Transverse colon (tissue), 4 donors: ENCODE data around the gene RHNO1. TPM values are rescaled to one million over a fixed set of nuclear protein-coding genes. Genes with fewer than 3 reads are reported as not detected.
"Not testable (repeated sequence)": the region's sequence is repeated elsewhere in the genome, so short reads cannot be mapped to it uniquely, and the experiment has no call there.

ENCODE experiments used
- DNase-seq: peaks from one replicate; pipeline ENCODE4 v3.0.0-alpha.2; 2019
- H3K27ac ChIP-seq, 4 donors: fragments of 200-600 bp; sonication (generic); 2 replicates each; pipeline ENCODE4 v1.5.1; 2016 to 2018; ENCODE audit warnings: inconsistent platforms in 4 of 4
- H3K27me3 ChIP-seq: fragments of 200-600 bp; sonication (generic); 2 replicates; pipeline ENCODE4 v1.5.1; 2017; ENCODE audit warnings: inconsistent platforms
- H3K36me3 ChIP-seq, 4 donors: fragments of 200-600 bp; sonication (generic); 2 replicates each; pipeline ENCODE4 v1.5.1; 2017 to 2019; ENCODE audit warnings: inconsistent platforms in 4 of 4
- H3K4me1 ChIP-seq, 4 donors: fragments of 200-600 bp; sonication (generic); 2 replicates each; pipeline ENCODE4 v1.5.1; 2017 to 2020; ENCODE audit warnings: inconsistent platforms in 4 of 4
- H3K4me3 ChIP-seq, 4 donors: fragments of 200-600 bp; sonication (generic); 1 replicate in 1 of 4; 2 replicates in 3 of 4; pipeline versions ENCODE4 v1.5.1 to v1.6.1; 2017 to 2019; ENCODE audit warnings: inconsistent platforms in 4 of 4
- H3K9me3 ChIP-seq, 2 donors: fragments of 200-600 bp; sonication (generic); 2 replicates each; pipeline ENCODE4 v1.5.1; 2017 to 2019; ENCODE audit warnings: inconsistent platforms in 2 of 2
- EP300 ChIP-seq: sonication (generic); formaldehyde crosslinking; IDR thresholded peaks from one replicate; pipeline ENCODE4 v1.6.1; 2017; ENCODE audit warnings: antibody characterized with exemption, low read depth
- POLR2A ChIP-seq: fragments of 450-650 bp; IDR thresholded peaks from one replicate; pipeline ENCODE4 v1.6.1; 2016; ENCODE audit warnings: antibody characterized with exemption, mild to moderate bottlenecking, moderate library complexity
- POLR2AphosphoS5 ChIP-seq, 3 donors: sonication (generic); formaldehyde crosslinking; IDR thresholded peaks; one replicate each; pipeline ENCODE4 v1.6.1; 2016; ENCODE audit warnings: antibody characterized with exemption in 3 of 3
- WGBS, 2 donors: methylation state at CpG; one replicate each; pipeline ENCODE4 v1.1.5; 2018; ENCODE audit warnings: low coverage in 1 of 2; 5-methylcytosine and 5-hydroxymethylcytosine counted together
- in situ Hi-C, 4 donors: fragments of 200-750 bp; cut with MboI; loops; one replicate each; pipeline versions ENCODE4 v1.15.0 to v1.15.1; 2017; ENCODE audit warnings: low sequenced_read_pairs in 3 of 4, low pct_ligation_motif_present in 1 of 4, low pct_unique_long_range_greater_than_20kb in 1 of 4
- intact Hi-C: fragments of 100-400 bp; cut with DNase I; formaldehyde crosslinking; loops from one replicate; pipeline ENCODE4 v1.15.1; 2023; ENCODE audit warnings: low total_unique reads
- total RNA-seq, 4 donors: library from RNA; depleted of rRNA; stranded (reverse); fragments of >200 nt; gene quantifications; one replicate each; pipeline ENCODE4 v1.1.0, GENCODE V29; 2016
- TF ChIP-seq, protein P1 (sequence below), 5 experiments: fragments of 200-600 bp in 3 of 5; fragments of 450-650 bp in 2 of 5; sonication (generic) in 3 of 5; IDR thresholded peaks; 1 replicate in 2 of 5; 2 replicates in 3 of 5; pipeline ENCODE4 v1.5.1; 2016 to 2017; ENCODE audit warnings: antibody characterized with exemption in 5 of 5, inconsistent platforms in 3 of 5, mild to moderate bottlenecking in 2 of 5, moderate library complexity in 1 of 5

Gene RHNO1
- total RNA-seq, 4 donors from 2014 or later: 5.4 to 16.8 (median 8.6) TPM

DNA sequence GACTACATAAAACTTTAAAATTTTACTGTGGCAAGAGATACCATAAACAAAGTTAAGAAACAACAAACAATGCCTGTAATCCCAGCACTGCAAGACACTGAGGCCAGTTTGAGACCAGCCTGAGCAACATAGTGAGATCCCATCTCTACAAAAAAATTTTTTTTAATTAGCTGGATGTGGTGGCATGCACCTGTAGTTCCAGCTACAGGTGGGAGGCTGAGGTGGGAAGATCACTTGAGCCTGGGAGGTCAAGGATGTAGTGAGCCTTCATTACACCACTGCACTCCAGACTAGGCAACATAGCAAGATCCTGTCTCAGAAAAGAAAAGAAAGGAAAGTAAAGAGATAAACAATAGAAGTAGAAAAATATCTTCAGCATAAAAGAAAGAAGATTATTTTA lies 16.9 kb upstream of the RHNO1 start:
- Histone ChIP-seq H3K27me3 (no peaks in the 10 kb centered on the region), H3K4me1 (peaks cover 0 to 8% (median 6%) of the 10 kb centered on the region in 4 donors), H3K9me3 (no peaks in the 10 kb centered on the region), H3K36me3 (no peaks in the 10 kb centered on the region), H3K4me3 (no peak overlapping the region), H3K27ac (no peak overlapping the region)
- no peak for DNase-seq
- intact Hi-C loops (loop anchor here (1.0 kb wide), 1 partner anchor 157 kb away; no protein-coding TSS in a partner anchor), in situ Hi-C loops (loop anchor here (25.0 kb wide), 1 partner anchor 177 kb away; no protein-coding TSS in a partner anchor)
- TF ChIP-seq POLR2A (no peak), EP300 (no peak), POLR2AphosphoS5 (IDR thresholded peaks at IDR 0.05) (no peak)
- TF ChIP-seq, protein P1, sequence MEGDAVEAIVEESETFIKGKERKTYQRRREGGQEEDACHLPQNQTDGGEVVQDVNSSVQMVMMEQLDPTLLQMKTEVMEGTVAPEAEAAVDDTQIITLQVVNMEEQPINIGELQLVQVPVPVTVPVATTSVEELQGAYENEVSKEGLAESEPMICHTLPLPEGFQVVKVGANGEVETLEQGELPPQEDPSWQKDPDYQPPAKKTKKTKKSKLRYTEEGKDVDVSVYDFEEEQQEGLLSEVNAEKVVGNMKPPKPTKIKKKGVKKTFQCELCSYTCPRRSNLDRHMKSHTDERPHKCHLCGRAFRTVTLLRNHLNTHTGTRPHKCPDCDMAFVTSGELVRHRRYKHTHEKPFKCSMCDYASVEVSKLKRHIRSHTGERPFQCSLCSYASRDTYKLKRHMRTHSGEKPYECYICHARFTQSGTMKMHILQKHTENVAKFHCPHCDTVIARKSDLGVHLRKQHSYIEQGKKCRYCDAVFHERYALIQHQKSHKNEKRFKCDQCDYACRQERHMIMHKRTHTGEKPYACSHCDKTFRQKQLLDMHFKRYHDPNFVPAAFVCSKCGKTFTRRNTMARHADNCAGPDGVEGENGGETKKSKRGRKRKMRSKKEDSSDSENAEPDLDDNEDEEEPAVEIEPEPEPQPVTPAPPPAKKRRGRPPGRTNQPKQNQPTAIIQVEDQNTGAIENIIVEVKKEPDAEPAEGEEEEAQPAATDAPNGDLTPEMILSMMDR (IDR thresholded peaks at IDR 0.05): no peak

DNA sequence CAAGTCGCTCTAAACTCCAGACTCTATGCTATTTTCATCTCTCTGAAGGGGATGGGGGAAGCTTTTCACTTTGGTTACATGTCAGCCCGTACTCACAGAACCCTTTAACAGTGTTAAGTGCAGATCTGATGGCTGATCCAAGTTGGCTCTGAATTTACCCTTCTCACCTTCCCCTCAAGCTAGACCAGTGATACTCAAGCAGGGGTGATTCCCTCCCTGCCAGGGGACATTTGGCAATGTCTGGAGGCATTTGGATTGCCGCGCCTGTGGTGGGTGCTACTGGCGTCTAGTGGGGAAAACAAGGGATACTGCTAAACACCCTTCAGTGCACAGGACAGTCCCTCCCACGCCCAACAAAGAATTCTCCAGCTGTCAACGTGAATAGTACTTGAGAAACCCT lies 14.1 kb upstream of the RHNO1 start:
- intact Hi-C loops: no loop called here

DNA sequence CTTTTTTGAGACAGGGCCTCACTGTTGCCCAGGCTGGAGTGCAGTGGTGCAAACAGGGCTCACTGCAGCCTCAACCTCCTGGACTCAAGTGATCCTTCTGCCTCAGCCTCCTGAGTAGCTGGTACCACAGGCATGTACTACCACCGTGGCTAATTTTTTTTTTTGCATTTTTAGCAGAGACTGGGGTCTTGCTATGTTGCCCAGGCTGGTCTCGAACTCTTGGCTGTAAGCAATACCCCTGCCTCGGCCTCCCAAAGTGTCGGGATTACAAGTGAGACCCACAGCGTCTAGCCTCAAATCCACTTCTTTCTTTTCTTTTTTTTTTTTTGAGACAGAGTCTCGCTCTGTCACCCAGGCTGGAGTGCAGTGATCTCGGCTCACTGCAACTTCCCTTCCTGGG lies 13.6 kb upstream of the RHNO1 start:
- in situ Hi-C loops: loop anchor here (25.0 kb wide), 1 partner anchor 174 kb away; no protein-coding TSS in a partner anchor

More for the DNA sequence above, 14.1 kb upstream of the RHNO1 start:
- Histone ChIP-seq H3K9me3 (no peaks in the 10 kb centered on the region), H3K27ac (no peak overlapping the region), H3K27me3 (no peaks in the 10 kb centered on the region), H3K4me1 (no peaks in the 10 kb centered on the region), H3K36me3 (no peaks in the 10 kb centered on the region), H3K4me3 (no peak overlapping the region)
- 93 to 100% methylated on average over 1 to 7 of the region's 7 CpGs for WGBS, 2 donors
- in situ Hi-C loops: loop anchor here (25.0 kb wide), 1 partner anchor 174 kb away; no protein-coding TSS in a partner anchor
- DNase-seq: no peak
- TF ChIP-seq POLR2A: no peak

DNA sequence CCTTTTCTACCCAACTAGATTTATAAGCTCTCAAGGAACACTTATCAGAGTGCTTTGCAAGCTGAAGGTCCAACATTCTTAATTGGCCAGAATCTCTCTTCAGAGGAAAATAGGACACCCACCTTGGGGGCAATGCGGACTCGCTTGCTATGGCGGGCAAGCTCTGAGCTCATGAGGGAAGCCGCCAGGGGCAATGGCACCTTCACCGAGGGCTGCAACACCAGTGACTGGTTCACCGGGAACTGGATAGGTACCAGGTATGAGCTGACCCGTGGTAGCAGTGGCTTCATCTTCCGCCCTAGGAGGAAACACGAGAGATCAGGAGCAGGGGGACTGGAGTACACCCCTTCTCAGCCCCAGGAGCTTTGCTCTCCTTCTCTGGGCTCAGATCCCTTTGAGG lies 12.8 kb upstream of the RHNO1 start:
- Histone ChIP-seq H3K27ac (no peak overlapping the region), H3K4me3 (no peak overlapping the region), H3K4me1 (no peaks in the 10 kb centered on the region), H3K9me3 (no peaks in the 10 kb centered on the region), H3K27me3 (no peaks in the 10 kb centered on the region), H3K36me3 (no peaks in the 10 kb centered on the region)
- 93% methylated on average over 3 to 9 of the region's 9 CpGs for WGBS, 2 donors
- in situ Hi-C loops: loop anchor here (25.0 kb wide), 1 partner anchor 173 kb away; no protein-coding TSS in a partner anchor
- no peak for DNase-seq
- TF ChIP-seq, protein P1 (IDR thresholded peaks at IDR 0.05): no peak
- TF ChIP-seq POLR2AphosphoS5 (IDR thresholded peaks at IDR 0.05): no peak
- no peak for TF ChIP-seq EP300
- TF ChIP-seq POLR2A: no peak
- intact Hi-C loops: no loop called here

More for the DNA sequence above, 13.6 kb upstream of the RHNO1 start:
- H3K9me3 ChIP-seq, intact Hi-C loops, H3K36me3 ChIP-seq, H3K27ac ChIP-seq, H3K4me3 ChIP-seq, H3K4me1 ChIP-seq, DNase-seq, H3K27me3 ChIP-seq: not testable (repeated sequence)
- WGBS, 2 donors: 93 to 95% methylated on average over 6 to 7 of the region's 7 CpGs

DNA sequence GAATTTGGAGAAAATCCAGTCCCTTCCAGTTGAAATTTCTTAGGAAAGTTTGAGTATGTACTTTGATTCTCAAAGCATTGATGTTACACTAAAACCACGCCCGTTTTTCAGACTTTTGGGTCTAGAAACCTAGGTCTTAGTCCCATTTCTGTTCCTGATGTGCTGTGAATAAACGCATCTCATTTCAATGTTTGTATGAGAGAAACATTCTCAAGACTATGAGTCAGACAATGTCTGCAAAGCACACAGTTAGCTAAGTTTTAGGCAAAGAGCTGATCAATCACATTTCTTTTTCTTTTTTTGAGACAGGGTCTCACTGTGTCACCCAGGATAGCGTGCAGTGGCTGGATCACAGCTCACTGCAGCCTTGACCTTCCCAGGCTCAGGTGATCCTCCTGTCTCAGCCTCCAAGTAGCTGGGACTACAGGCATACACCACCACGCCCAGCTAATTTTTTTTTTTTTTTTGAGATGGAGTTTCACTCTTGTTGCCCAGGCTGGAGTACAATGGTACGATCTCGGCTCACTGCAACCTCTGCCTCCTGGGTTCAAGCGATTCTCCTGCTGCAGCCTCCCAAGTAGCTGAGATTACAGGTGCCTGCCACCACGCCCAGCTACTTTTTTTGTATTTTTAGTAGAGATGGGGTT lies 7.9 kb upstream of the RHNO1 start:
- 90 to 91% methylated on average over 5 to 9 of the region's 9 CpGs for WGBS, 2 donors
- intact Hi-C loops, H3K9me3 ChIP-seq, H3K27ac ChIP-seq, H3K4me3 ChIP-seq, H3K36me3 ChIP-seq, DNase-seq, H3K27me3 ChIP-seq, H3K4me1 ChIP-seq: not testable (repeated sequence)
- in situ Hi-C loops: loop anchor here (25.0 kb wide), 1 partner anchor 168 kb away; no protein-coding TSS in a partner anchor
